Vagina (tissue), 2 donors: ENCODE results near the gene FBXL17. TPM values are rescaled to one million over a fixed set of nuclear protein-coding genes. Genes with fewer than 3 reads are reported as not detected.

Experiments
- DNase-seq, 2 donors: peaks; one replicate each; pipeline ENCODE4 v3.0.0-alpha.2; 2017; ENCODE audit errors: extremely low spot score in 2 of 2
- H3K27ac ChIP-seq: fragments of 200-600 bp; sonication (generic); one replicate; pipeline ENCODE4 v1.5.1; 2019
- H3K27me3 ChIP-seq: fragments of 200-600 bp; sonication (generic); one replicate; pipeline ENCODE4 v1.5.1; 2019
- H3K36me3 ChIP-seq, 2 donors: fragments of 200-600 bp; sonication (generic); one replicate each; pipeline ENCODE4 v1.5.1; 2017 to 2019
- H3K4me1 ChIP-seq: fragments of 200-600 bp; sonication (generic); one replicate; pipeline ENCODE4 v1.5.1; 2019
- H3K4me3 ChIP-seq, 2 donors: fragments of 200-600 bp; sonication (generic); 1 replicate in 1 of 2; 2 replicates in 1 of 2; pipeline ENCODE4 v1.5.1; 2016 to 2019
- H3K9me3 ChIP-seq: fragments of 200-600 bp; sonication (generic); one replicate; pipeline ENCODE4 v1.5.1; 2019
- CTCF ChIP-seq, 3 experiments: fragments of 450-650 bp in 2 of 3; fragments of 200-600 bp in 1 of 3; sonication (generic) in 1 of 3; IDR thresholded peaks; one replicate each; pipeline ENCODE4 v1.5.1; 2017 to 2019; ENCODE audit warnings: antibody characterized with exemption in 3 of 3, mild to moderate bottlenecking in 2 of 3, moderate library complexity in 2 of 3
- POLR2A ChIP-seq, 2 donors: fragments of 450-650 bp; IDR thresholded peaks; one replicate each; pipeline ENCODE4 v1.6.1; 2017; ENCODE audit warnings: antibody characterized with exemption in 2 of 2, mild to moderate bottlenecking in 2 of 2, moderate library complexity in 2 of 2
- POLR2AphosphoS5 ChIP-seq, 2 donors: sonication (generic); formaldehyde crosslinking; IDR thresholded peaks; one replicate each; pipeline ENCODE4 v1.9.0; 2017; ENCODE audit warnings: antibody characterized with exemption in 2 of 2, mild to moderate bottlenecking in 2 of 2, low read depth in 1 of 2; ENCODE audit not compliant: insufficient read depth in 1 of 2
- intact Hi-C: fragments of 100-400 bp; cut with DNase I; formaldehyde crosslinking; loops from one replicate; pipeline ENCODE4 v1.15.1; 2023
- total RNA-seq: library from RNA; depleted of rRNA; stranded (reverse); fragments of >200 nt; gene quantifications from one replicate; pipeline ENCODE4 v1.2.3, GENCODE V29; 2016

FBXL17 gene
- total RNA-seq, 1 donor from 2014 or later = 15.0 TPM

- Histone ChIP-seq H3K36me3 (no peaks in the 10 kb centered on the region), H3K4me3 (no peak overlapping the region), H3K27me3 (no peaks in the 10 kb centered on the region), H3K4me1 (no peaks in the 10 kb centered on the region), H3K9me3 (no peaks in the 10 kb centered on the region), H3K27ac (no peak overlapping the region)
- intact Hi-C loops = no loop called here
- no peak for DNase-seq
- TF ChIP-seq POLR2AphosphoS5 (IDR thresholded peaks at IDR 0.05; ENCODE audit: insufficient read depth in 1 of 2, low read depth in 1 of 2) (no peak), CTCF (IDR thresholded peaks at IDR 0.05) (no peak), POLR2A (IDR thresholded peaks at IDR 0.05) (no peak)
These were observed 122.6 kb downstream of the FBXL17 start for GRCh38 chr5:108259306-108259705.

GRCh38 chr5:108257996-108258395 lies 123.9 kb downstream of the FBXL17 start:
- intact Hi-C loops = no loop called here
- DNase-seq = no peak
- no peaks in the 10 kb centered on the region for H3K36me3 ChIP-seq
- TF ChIP-seq CTCF (IDR thresholded peaks at IDR 0.05) (no peak), POLR2A (IDR thresholded peaks at IDR 0.05) (no peak), POLR2AphosphoS5 (IDR thresholded peaks at IDR 0.05; ENCODE audit: insufficient read depth in 1 of 2, low read depth in 1 of 2) (no peak)
- no peak overlapping the region for H3K4me3 ChIP-seq
- H3K4me1 ChIP-seq = no peaks in the 10 kb centered on the region
- no peaks in the 10 kb centered on the region for H3K27me3 ChIP-seq
- H3K9me3 ChIP-seq = no peaks in the 10 kb centered on the region
- H3K27ac ChIP-seq = no peak overlapping the region

GRCh38 chr5:108255468-108255867 lies 126.4 kb downstream of the FBXL17 start:
- no peak overlapping the region for H3K4me3 ChIP-seq
- intact Hi-C loops = no loop called here
- no peak for TF ChIP-seq POLR2A (IDR thresholded peaks at IDR 0.05)
- TF ChIP-seq CTCF (IDR thresholded peaks at IDR 0.05) = no peak
- TF ChIP-seq POLR2AphosphoS5 (IDR thresholded peaks at IDR 0.05; ENCODE audit: insufficient read depth in 1 of 2, low read depth in 1 of 2) = no peak

GRCh38 chr5:108251350-108251749 lies 130.5 kb downstream of the FBXL17 start:
- no peak overlapping the region for H3K4me3 ChIP-seq
- H3K27ac ChIP-seq = no peak overlapping the region
- TF ChIP-seq POLR2A (IDR thresholded peaks at IDR 0.05) (no peak), CTCF (IDR thresholded peaks at IDR 0.05) (no peak)
- intact Hi-C loops = no loop called here
- no peaks in the 10 kb centered on the region for H3K36me3 ChIP-seq
- H3K4me1 ChIP-seq = peaks cover 12% of the 10 kb centered on the region
- DNase-seq = no peak
- no peaks in the 10 kb centered on the region for H3K9me3 ChIP-seq
- no peaks in the 10 kb centered on the region for H3K27me3 ChIP-seq

More at GRCh38 chr5:108255468-108255867, 126.4 kb downstream of the FBXL17 start:
- no peak for DNase-seq
- H3K4me1 ChIP-seq = peaks cover 2% of the 10 kb centered on the region
- no peaks in the 10 kb centered on the region for H3K9me3 ChIP-seq
- H3K36me3 ChIP-seq = no peaks in the 10 kb centered on the region
- no peak overlapping the region for H3K27ac ChIP-seq
- no peaks in the 10 kb centered on the region for H3K27me3 ChIP-seq

- intact Hi-C loops = no loop called here
- H3K27ac ChIP-seq = no peak overlapping the region
These were observed 132.0 kb downstream of the FBXL17 start for GRCh38 chr5:108249785-108250426.

More at GRCh38 chr5:108249785-108250426, 132.0 kb downstream of the FBXL17 start:
- TF ChIP-seq CTCF (IDR thresholded peaks at IDR 0.05) = no peak
- no peak for TF ChIP-seq POLR2A (IDR thresholded peaks at IDR 0.05)
- TF ChIP-seq POLR2AphosphoS5 (IDR thresholded peaks at IDR 0.05; ENCODE audit: insufficient read depth in 1 of 2, low read depth in 1 of 2) = no peak
- H3K4me3 ChIP-seq = no peak overlapping the region
- no peaks in the 10 kb centered on the region for H3K36me3 ChIP-seq
- H3K4me1 ChIP-seq = peaks cover 12% of the 10 kb centered on the region
- no peak for DNase-seq
- H3K27me3 ChIP-seq = no peaks in the 10 kb centered on the region
- no peaks in the 10 kb centered on the region for H3K9me3 ChIP-seq
